HEK293 (cell line): ENCODE measurements around the gene DLG2.

Source experiments
- WT1 ChIP-seq: fragments of 450-650 bp; formaldehyde crosslinking; IDR thresholded peaks from 2 replicates; pipeline ENCODE4 v1.5.1; 2016; ENCODE audit warnings: missing biosample characterization, missing genetic modification characterization
- ZFP41 ChIP-seq: fragments of 450-650 bp; formaldehyde crosslinking; IDR thresholded peaks from 2 replicates; pipeline ENCODE4 v1.5.1; 2016; ENCODE audit warnings: missing biosample characterization, missing genetic modification characterization, borderline replicate concordance
- ZNF521 ChIP-seq: fragments of 450-650 bp; formaldehyde crosslinking; IDR thresholded peaks from 2 replicates; pipeline ENCODE4 v1.5.1; 2017; ENCODE audit warnings: missing biosample characterization, mild to moderate bottlenecking, missing genetic modification characterization
- ZNF560 ChIP-seq: fragments of 450-650 bp; formaldehyde crosslinking; IDR thresholded peaks from 2 replicates; pipeline ENCODE4 v1.5.1; 2017; ENCODE audit warnings: missing biosample characterization, missing genetic modification characterization, borderline replicate concordance
- ZNF785 ChIP-seq: fragments of 450-650 bp; formaldehyde crosslinking; IDR thresholded peaks from 2 replicates; pipeline ENCODE4 v1.5.1; 2016; ENCODE audit warnings: missing biosample characterization, missing genetic modification characterization
- TF ChIP-seq, protein P1 (sequence below): fragments of 450-650 bp; formaldehyde crosslinking; IDR thresholded peaks from 2 replicates; pipeline ENCODE4 v1.5.1; 2016; ENCODE audit warnings: missing biosample characterization, missing genetic modification characterization
- TF ChIP-seq, protein P2 (sequence below): fragments of 450-650 bp; formaldehyde crosslinking; IDR thresholded peaks from 2 replicates; pipeline ENCODE4 v1.5.1; 2016; ENCODE audit warnings: missing biosample characterization, missing genetic modification characterization

DNA sequence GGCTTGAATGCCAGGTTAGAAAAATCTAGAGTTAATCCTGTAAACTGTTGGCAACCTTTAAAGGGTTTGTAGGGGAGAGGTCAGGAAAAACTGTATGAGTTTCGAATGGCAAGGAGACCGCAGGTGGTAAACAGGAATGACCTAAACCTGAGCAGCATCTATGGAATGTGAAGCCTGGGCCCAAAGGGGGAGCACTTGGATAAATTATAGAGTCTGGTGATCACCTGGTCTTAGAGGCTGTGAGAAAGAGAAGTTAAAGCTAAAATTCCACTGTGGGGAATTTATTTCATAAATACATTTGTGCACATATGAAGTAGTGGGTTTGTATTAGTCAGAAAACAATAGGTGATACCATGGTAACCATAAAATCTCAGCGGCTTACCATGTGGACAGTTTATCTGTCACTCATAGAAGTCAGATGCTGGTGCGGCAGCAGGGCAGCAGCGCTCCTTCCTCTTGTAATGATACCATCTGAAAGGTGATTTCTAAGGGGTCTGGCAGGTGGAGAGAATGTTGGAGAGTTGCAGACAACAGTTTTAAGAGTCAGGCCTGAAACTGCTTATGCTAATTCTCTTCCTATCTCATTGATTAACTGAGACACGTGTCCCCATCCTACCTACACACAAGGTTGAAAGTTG lies 1236.6 kb downstream of the DLG2 start:
- TF ChIP-seq, protein P1, sequence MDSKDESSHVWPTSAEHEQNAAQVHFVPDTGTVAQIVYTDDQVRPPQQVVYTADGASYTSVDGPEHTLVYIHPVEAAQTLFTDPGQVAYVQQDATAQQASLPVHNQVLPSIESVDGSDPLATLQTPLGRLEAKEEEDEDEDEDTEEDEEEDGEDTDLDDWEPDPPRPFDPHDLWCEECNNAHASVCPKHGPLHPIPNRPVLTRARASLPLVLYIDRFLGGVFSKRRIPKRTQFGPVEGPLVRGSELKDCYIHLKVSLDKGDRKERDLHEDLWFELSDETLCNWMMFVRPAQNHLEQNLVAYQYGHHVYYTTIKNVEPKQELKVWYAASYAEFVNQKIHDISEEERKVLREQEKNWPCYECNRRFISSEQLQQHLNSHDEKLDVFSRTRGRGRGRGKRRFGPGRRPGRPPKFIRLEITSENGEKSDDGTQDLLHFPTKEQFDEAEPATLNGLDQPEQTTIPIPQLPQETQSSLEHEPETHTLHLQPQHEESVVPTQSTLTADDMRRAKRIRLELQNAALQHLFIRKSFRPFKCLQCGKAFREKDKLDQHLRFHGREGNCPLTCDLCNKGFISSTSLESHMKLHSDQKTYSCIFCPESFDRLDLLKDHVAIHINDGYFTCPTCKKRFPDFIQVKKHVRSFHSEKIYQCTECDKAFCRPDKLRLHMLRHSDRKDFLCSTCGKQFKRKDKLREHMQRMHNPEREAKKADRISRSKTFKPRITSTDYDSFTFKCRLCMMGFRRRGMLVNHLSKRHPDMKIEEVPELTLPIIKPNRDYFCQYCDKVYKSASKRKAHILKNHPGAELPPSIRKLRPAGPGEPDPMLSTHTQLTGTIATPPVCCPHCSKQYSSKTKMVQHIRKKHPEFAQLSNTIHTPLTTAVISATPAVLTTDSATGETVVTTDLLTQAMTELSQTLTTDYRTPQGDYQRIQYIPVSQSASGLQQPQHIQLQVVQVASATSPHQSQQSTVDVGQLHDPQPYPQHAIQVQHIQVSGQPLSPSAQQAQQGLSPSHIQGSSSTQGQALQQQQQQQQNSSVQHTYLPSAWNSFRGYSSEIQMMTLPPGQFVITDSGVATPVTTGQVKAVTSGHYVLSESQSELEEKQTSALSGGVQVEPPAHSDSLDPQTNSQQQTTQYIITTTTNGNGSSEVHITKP (tag by site-specific recombination), result no peak
- TF ChIP-seq, protein P2, sequence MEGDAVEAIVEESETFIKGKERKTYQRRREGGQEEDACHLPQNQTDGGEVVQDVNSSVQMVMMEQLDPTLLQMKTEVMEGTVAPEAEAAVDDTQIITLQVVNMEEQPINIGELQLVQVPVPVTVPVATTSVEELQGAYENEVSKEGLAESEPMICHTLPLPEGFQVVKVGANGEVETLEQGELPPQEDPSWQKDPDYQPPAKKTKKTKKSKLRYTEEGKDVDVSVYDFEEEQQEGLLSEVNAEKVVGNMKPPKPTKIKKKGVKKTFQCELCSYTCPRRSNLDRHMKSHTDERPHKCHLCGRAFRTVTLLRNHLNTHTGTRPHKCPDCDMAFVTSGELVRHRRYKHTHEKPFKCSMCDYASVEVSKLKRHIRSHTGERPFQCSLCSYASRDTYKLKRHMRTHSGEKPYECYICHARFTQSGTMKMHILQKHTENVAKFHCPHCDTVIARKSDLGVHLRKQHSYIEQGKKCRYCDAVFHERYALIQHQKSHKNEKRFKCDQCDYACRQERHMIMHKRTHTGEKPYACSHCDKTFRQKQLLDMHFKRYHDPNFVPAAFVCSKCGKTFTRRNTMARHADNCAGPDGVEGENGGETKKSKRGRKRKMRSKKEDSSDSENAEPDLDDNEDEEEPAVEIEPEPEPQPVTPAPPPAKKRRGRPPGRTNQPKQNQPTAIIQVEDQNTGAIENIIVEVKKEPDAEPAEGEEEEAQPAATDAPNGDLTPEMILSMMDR (tag by site-specific recombination), result no peak
- TF ChIP-seq ZNF560 (tag by site-specific recombination) (no peak), ZNF785 (tag by site-specific recombination) (no peak), ZFP41 (no peak), ZNF521 (tag by site-specific recombination) (no peak), WT1 (no peak)
